T-helper 22 cell (primary cell): ENCODE data around the gene SERPINE2.

Experiments
- DNase-seq: peaks from one replicate; pipeline ENCODE4 v3.0.0-alpha.2; 2020; ENCODE audit warnings: low read depth

SERPINE2 gene, protein sequence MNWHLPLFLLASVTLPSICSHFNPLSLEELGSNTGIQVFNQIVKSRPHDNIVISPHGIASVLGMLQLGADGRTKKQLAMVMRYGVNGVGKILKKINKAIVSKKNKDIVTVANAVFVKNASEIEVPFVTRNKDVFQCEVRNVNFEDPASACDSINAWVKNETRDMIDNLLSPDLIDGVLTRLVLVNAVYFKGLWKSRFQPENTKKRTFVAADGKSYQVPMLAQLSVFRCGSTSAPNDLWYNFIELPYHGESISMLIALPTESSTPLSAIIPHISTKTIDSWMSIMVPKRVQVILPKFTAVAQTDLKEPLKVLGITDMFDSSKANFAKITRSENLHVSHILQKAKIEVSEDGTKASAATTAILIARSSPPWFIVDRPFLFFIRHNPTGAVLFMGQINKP

DNA sequence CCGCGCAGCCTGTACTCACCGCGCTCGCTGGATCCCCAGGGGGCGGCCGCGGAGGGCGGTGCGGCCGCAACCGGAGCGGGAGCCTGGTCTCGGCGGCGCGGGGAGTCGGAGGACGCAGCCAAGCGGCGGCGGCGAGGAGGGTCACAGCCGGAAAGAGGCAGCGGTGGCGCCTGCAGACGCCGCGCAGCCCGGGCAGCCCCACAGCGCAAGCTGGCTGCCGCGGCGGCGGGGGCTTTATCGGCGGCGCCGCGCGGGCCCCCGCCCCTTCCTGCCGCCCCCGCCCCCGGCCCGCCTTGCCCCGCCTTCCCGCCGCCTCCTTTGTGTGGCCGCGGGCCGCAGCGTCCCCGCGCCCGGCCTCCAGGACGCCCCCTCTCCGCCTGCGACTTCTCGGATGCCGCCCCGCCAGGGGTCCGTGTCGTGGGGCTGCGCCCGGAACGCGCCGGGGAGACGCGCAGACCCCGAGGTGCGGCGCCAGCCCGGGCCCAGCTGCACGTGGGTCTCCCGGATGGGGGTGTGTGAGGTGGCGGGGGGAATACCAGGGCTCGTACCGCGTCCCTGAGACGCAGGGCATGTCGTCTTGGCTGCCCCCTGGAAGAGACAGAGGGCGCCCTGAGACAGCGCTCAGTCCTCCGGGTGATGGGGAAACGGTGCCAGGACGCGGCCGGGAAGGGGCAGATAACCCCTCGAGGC is at the start of gene SERPINE2:
Gene SERPINE2 (minus strand): TSS at position 207 of the 690 bp plus-strand sequence. CDS start 37,386 bp downstream, outside the sequence.
- DNase-seq, result no peak

DNA sequence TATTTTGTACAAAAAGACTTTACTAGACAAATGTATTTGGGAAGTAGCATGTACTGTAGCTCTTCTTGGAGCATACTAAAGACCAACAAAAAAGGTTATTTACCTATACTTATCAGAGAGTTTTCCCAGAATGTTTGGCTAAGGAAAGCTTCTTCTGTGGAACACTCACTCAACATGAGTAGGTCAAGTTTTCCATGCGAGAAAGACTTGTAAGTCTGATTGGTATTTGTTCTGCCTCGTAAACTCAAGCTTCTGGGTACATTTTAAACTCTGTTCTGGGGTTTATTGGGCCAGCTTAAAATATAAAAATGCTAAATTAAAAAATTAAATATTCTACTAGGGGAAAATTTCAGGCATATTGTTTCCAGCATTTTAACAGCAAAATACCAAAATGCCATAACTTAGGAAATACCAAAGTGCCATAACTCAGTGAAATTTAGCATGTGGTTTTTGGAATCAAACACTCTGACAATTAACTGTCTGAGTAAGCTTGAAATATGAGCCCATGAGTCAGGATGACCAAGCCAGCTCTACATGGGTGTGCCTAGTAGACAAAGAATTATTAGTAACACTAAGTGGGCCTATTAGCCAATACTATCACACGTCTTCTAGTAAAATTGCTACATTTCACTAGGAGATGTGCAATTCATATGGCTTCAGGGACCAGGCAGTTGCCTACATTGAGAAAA is 47.3 kb upstream of the SERPINE2 start:
- DNase-seq, result no peak

DNA sequence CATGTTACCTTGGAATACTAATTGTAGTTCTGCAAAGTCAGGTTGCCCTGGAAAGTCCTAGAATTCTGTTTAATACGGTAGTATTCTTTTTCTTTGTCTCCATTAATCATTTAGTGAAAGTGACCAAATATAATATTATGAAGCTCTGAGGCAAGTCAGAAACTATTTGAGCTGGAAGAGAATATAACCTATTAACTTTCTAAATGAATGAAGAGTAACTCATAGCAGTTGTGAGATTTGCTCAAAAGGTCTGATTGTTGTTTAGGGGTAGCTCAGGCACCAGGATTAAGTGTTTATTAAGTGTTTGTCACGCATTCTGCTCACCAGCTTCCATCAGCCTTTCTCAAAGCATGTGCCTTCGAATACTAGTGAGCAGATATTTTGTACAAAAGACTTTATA is 46.7 kb upstream of the SERPINE2 start:
- DNase-seq, result no peak

DNA sequence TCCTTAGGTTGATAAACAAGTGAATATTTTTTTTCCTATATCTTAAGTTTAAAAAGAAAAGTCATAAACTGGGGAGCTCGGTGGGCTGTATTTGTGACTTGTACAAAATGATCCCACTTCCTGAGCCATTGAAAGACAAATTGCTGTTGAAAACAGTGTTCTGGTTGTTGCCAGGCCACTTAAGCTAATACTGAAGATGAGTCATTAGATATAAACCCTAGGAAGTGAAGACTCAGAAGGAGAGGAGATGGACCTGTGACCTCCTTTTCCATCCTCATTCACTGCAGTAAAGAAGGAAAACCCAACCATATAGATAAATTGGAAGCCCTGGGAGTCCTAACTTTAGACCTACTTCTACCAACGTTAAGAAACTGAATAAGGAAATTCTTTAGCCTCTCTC is 46.2 kb upstream of the SERPINE2 start:
- no peak for DNase-seq

DNA sequence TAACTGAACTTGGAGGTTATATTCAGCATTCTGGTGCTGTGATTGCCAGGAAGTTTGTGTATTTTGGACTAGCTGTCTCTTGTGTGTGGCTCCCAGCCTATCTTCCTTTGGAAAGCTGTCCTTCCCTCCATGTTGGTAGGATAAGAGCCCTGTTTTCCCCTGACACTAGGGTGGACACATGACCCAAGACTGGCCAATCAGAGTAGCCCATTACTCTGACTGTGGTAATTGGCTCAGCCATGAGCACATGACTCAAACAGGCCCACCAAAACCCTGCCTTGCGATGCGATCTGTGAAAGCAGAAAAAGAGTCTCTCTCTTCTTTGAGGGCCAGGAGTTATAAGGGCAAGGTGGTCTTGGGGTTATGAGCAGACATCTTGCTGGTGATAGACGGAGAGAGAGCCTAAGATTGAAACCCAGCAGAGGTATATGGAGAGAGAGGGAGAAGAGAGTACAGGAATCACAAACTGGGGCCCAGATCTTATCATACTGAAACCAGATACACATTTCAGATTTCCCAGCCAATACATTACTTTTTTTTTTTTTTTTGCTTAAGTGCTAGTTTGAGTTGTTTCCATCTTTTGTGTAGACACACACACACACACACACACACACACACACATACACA is 45.3 kb upstream of the SERPINE2 start:
- DNase-seq, result no peak

DNA sequence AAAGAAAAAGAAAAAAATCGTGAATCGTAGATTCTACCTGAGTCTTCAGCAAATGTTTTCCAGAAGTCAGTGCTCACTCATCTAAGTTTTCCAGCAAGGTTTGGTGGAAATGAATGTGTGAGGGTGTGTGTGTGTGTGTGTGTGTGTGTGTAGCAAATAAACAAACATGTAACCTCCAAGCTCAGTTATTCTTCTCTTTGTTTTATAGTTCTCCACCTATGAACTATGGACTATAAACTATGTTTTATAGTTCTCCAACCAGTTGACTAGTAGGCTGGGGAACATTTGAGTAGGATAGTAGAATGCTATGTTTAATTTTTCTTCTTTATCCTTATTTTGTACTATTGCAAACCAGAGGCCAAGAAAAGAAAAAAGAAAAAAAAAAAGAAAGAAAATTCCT is 44.6 kb upstream of the SERPINE2 start:
- no peak for DNase-seq

DNA sequence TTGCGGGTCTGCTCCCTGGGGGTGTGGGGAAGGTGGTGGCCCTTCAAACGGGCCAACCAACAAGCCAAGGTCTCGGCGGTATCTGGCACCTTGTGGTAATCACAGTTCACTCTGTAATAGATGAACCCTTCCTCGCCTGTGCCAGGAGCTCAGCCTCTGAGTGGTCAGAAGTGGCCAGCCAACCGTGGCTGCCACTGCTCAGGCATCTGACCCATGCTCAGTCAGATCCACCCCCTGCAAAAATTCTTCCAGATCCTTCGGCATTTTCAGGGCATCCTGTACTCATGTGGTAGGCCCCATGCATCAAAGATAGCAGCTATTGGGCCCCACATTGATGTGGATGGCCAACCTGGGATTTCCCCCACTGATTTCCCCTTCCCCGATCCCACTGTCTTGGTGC is 39.6 kb upstream of the SERPINE2 start:
- no peak for DNase-seq

DNA sequence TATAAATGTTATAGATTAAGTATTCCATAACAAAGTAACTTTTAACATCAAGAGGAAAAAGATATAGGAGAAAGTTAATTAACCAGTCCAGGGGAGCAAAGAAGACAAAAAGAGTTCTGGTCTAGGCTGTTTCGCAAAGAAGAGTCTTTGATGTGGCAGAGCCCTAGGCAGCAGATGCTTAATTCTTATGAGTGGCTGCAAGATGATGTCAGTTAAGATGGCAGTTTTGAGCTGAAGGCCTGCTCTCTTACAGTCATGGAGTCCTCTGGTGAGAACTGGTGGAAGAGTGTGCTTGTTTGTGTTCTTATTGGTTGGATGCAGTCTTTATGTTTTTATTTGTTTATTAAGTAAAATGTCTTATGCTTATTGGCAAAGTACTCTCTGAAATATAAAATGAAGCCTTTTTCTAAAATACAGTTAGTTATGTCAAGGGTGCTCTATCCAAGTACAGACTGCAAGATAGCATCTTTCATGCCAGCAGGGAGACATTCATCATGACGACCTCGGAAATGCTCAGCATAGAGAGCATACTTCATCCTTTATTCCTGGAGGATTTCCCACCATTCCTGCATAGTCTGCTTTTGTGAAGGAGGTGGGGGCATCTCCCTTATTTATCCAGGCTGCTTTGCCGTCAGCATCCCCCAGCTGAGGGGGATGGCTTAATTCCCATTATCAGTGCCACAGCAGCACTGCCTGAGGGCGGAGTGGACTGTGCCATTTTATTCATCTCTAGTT is 38.9 kb upstream of the SERPINE2 start:
- DNase-seq, result no peak

DNA sequence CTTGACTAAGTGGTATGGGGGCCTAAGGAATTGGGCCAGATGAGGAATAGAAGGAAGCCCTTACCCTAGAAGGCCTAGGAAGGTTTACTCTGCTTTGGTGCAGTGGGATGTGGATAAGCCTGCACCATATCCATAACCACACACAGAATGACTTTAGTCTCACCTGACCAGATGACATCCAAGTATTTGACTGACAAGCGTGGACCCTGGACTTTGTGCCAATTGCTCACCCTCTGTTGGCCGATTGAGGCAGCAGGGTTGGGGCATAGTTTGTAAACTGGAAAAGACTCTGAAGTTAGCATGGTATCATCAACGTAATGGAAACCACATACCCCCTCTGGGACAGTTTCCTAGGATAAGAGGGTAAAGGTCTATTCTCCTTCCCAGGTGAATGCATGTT is 36.5 kb upstream of the SERPINE2 start:
- DNase-seq, result no peak

DNA sequence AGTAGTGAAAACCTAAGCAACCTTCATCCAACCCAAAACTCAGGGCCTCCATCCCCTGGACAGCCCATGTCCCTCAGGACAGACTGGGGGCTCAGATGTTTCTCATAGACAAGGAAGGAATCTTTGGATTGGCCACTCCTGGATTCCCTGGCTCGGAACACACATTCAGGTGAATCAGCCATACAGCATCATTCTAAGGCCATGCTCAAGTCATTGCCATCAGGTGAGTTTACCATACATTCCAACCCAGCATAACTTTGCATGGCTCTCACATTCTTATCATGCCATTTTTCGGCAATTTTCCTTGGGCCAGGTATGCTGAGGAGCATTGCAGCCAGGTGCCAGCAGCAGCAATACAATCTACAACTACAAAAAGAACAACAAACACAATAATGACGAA is 34.6 kb upstream of the SERPINE2 start:
- DNase-seq, result no peak

DNA sequence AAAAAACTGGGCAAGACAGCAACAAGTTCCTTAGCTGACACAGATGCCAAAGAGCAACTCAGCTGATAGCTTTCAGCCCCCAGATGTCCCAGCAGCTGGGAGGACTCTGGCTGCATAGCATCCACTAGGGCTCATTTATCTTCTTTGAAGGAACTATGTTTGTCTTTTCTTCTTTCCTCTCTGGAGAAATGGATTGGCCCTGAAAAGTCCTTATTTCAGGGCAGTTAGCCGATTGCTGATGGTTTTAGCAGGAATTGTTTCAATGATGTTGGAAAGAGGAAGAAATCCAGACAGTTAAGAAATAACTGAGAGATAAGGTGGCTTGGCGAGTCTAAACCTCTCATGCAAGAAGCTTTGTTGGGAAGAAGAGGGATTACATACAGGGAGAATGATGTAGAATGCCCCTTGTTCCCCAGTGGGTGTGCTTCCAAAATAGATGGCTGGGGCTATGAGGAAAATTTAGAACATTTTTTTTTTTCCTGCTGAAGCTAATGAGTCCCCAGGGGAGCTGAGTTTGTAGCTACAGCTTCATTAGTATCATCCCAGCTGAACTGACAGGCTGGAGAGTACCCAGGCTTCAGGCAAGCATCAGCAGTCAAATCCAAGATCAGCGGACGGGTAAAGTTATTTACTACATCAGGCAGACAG is 33.6 kb upstream of the SERPINE2 start:
- no peak for DNase-seq

DNA sequence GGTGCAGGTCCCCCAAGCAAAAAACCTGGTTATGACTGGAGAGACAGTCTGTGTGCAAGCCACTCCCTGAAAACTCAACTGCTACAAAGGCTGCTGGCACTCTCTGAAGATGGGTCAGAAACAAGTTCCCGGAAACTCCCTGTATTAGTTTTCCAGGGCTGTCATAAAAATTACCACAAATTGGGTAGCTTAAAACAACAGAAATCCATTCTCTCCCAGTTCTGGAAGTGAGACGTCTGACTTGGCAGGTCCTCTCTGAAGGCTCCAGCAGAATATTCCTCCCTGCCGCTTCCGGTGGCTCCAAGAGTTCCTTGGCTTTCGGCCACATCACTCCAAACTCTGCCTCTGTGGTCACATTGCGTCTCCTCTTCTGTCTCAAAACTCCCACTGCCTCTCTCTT is 30.1 kb upstream of the SERPINE2 start:
- DNase-seq, result no peak

DNA sequence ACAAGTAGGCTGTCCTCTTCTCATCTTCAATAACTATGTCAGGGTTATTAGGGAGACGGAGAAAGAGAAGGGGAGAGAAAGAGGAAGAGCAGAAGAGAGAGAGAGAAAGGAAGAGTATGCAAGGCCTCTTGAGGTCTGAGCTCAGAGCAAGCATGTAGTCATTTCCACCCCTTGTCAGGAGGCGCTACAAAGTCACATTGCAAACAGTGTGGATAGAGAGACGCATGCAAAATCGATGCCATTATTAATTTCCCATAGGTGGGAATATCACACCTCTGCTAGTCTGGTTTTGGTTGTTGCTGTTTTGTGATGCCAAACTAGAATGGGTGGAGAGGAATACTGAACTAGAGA is 24.2 kb upstream of the SERPINE2 start:
- DNase-seq, result no peak

DNA sequence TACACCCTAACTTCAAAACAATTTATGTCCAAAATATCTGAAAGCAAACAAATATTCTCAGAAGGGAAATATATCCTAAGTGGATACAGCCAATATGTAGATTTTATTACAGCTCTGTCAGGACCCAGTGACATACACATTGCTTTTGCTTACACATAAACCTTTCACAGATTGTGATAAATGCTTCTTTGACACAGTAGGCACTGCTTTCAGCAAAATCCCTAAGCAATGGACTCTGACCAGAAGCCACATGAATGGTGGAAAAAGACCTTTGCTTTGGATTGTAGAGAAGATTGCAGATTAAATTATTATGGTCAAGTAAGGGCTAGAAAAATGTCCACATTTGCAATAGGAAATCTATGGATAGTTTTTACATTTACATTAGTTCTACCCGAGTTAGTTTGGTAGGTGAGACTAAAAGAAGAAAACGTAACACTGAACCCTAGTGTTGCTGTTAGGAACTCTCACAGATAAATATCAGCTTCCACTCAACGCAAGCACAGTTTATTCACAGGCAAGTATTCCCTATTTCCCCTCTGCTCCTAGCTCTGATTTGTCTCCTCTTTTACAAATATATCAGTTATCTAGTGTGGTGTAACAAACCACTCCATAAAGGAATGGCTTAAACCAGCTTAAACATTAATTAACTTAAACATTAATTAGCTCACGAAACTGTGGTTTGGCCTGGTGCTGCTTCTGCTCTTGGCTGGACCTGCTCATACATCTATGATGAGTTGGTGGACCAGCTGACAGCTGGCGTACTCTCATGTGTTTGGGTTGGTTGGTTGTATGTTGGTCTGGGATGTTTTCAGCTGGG is 23.6 kb upstream of the SERPINE2 start:
- no peak for DNase-seq

DNA sequence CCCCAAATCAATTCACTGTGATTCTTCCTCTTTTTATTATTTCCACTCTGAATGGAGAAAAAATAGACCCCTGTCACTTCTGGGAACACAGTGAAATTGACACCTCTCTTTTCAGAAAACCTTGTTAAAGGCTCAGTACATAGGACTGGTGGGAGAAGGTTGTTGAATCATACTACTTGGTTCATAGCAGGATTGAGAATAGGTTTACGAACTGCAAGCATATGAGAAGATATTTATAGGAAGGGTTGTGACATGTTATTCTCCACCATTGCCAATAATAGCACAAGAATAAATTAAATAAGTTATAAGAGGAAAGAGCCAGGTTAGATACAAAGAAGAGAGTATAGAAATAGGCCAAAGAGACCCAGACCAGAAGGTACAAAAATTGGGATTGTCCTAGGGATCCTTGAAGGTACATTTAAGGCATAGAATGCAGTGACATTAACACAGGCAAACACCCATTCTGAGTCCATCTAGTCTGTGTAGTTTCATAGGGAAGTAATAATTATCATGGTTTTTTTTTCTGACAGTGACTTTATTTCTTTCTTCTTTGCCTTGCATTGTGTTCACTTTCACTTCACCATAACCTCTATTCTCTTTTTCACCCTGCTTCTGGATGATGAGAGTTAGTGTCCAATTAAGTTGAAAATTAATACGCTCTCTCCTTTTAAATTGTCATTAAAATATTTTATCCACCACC is 21.8 kb upstream of the SERPINE2 start:
- no peak for DNase-seq

DNA sequence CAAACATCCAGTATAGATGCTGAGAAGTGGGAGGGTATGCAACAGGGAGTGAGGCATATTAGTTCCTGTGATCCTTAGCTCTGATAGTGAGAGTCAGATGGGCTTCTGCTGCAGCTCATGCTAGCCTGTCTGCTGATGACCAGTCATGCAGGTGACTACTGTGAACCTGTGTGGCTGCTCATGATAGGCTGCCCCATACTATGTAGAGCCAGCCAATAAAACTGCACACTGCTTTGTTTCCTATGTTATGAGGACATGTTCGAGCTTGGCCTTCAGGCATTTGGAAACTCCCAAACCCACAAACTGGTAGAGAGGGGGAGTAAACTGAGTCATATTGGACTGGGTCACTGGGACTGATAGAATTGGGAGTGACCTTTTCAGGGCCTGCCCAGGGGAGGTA is 20.1 kb upstream of the SERPINE2 start:
- no peak for DNase-seq

DNA sequence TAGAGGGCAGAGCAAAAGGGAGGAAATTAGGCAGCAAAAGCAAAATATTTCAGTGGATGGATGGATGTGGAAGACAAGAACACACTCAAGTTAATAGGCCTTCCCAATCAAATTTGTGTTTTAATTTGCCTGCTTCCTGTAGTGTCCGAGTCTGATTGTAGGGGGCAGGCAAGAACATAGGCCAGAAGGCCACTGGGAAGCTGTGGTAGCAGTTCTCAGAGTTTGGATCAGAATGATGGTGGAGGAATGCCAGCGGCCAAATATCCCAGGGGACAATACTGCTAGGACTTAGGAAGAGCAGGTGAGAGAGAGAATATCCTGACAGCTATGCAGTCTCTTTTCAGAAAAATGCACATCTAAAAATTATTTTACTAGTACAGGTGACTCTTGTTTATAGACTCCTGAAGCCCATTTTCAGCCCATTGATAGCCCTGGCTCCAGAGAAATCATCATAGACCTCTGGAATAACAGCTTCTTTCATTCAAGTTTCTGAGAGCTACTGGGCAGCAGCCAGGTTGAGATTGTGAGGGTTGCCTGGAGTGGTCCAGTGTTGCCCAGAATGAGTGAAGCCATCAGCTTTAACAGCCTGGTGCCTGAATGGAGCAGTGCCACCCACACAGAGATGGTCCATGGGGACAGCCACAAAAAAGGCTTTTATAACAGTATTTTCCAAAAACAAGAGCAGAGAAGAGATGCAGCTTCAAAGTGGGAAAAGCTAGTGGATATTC is 19.1 kb upstream of the SERPINE2 start:
- no peak for DNase-seq

DNA sequence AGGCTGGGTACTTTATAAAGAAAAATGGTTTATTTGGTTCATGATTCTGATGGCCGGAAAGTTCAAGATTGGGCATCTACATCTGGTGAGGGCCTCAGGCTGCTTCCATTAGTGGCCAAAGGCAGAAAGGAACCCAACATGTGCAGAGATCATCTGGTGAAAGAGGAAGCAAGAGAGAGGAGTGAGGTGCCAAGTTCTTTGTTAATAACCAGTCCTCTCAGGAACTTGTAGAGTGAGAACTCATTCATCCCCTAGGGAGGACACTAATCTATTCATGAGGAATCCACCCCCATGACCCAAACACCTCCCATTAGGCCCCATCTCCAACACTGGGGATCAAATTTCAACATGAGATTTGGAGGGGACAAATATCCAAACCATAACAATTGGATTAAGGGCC is 17.8 kb upstream of the SERPINE2 start:
- no peak for DNase-seq

DNA sequence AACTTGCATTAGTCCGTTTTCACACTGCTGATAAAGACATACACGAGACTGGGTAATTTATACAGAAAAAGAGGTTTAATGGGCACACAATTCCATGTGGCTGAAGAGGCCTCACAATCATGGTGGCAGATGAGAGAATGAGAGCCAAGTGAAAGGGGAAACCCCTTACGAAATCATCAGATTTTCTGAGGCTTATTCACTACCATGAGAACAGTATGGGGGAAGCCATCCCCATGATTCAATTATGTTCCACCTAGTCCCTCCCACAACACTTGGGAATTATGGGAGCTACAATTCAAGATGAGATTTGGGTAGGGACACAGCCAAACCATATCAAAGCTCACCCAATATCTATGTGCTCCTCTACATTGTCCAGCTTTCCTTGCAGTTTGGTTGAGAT is 16.0 kb upstream of the SERPINE2 start:
- no peak for DNase-seq
